Brain microvascular endothelial cell (primary cell): ENCODE results near the gene KCNMA1.
A peak's percentile ranks its signal among the peaks of the same experiment; 100 is the strongest.

Experiments
- DNase-seq: peaks from one replicate; pipeline ENCODE4 v3.0.0-alpha.2; 2020
- H3K27ac ChIP-seq: fragments of 250-450 bp; sonication (Bioruptor Pico); 2 replicates; pipeline ENCODE4 v1.5.1; 2020; ENCODE audit warnings: mild to moderate bottlenecking, moderate library complexity
- H3K27me3 ChIP-seq: fragments of 250-450 bp; sonication (Bioruptor Pico); replicated peaks from 2 replicates; pipeline ENCODE4 v1.5.1; 2020; ENCODE audit warnings: mild to moderate bottlenecking
- H3K36me3 ChIP-seq: fragments of 250-450 bp; sonication (Bioruptor Pico); replicated peaks from 2 replicates; pipeline ENCODE4 v1.5.1; 2020; ENCODE audit warnings: mild to moderate bottlenecking
- H3K4me3 ChIP-seq: 2 replicates; pipeline ENCODE4 v1.5.1; 2011; ENCODE audit warnings: low read depth, mild to moderate bottlenecking, control low read depth, low read length, moderate library complexity
- in situ Hi-C: cut with HindIII; loops from 2 replicates; pipeline ENCODE4 v1.10.0; 2017; ENCODE audit warnings: low sequenced_read_pairs, low pct_ligation_motif_present
- TF ChIP-seq, protein P1 (sequence below): IDR thresholded peaks from 2 replicates; pipeline ENCODE4 v1.5.1; 2011; ENCODE audit warnings: low read depth, mild to moderate bottlenecking, moderate library complexity, low read length, control low read depth, inconsistent platforms; ENCODE audit errors: missing control alignments

The KCNMA1 gene

DNA sequence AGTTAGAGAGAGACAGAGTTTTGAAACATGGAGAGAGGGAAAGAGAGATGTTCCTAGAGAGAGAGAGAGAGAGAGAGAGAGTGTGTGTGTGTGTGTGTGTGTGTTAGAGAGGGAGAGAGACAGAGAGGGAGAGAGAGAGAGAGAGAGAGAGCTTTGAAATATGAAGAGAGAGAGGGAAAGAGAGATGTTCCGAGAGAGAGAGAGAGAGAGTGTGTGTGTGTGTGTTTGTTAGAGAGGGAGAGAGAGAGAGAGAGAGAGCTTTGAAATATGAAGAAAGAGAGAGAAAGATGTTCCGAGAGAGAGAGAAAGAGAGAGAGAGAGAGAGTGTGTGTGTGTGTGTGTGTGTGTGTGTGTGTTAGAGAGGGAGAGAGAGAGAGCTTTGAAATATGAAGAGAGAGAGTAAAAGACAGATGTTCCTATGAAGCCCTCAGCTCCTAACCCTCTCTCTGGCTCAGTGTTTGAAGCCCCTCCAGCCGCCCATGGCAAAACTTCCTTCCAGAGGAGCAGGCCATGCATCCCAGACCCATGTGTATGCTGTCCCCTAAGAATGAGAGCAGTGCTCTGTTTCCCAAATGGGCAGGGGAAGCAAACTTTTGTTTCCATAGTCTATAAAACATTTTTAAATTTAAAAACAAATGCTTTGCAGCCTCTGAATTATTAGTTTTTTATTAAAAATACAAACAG, 130.9 kb downstream of the KCNMA1 start:
- TF ChIP-seq, protein P1, sequence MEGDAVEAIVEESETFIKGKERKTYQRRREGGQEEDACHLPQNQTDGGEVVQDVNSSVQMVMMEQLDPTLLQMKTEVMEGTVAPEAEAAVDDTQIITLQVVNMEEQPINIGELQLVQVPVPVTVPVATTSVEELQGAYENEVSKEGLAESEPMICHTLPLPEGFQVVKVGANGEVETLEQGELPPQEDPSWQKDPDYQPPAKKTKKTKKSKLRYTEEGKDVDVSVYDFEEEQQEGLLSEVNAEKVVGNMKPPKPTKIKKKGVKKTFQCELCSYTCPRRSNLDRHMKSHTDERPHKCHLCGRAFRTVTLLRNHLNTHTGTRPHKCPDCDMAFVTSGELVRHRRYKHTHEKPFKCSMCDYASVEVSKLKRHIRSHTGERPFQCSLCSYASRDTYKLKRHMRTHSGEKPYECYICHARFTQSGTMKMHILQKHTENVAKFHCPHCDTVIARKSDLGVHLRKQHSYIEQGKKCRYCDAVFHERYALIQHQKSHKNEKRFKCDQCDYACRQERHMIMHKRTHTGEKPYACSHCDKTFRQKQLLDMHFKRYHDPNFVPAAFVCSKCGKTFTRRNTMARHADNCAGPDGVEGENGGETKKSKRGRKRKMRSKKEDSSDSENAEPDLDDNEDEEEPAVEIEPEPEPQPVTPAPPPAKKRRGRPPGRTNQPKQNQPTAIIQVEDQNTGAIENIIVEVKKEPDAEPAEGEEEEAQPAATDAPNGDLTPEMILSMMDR: no peak
- in situ Hi-C loops: no loop called here
- DNase-seq: no peak
- H3K4me3 ChIP-seq: no peak overlapping the region
- peak overlapping the region; percentile 81 for H3K27ac ChIP-seq
- no peaks in the 10 kb centered on the region for H3K27me3 ChIP-seq
- H3K36me3 ChIP-seq: no peaks in the 10 kb centered on the region

DNA sequence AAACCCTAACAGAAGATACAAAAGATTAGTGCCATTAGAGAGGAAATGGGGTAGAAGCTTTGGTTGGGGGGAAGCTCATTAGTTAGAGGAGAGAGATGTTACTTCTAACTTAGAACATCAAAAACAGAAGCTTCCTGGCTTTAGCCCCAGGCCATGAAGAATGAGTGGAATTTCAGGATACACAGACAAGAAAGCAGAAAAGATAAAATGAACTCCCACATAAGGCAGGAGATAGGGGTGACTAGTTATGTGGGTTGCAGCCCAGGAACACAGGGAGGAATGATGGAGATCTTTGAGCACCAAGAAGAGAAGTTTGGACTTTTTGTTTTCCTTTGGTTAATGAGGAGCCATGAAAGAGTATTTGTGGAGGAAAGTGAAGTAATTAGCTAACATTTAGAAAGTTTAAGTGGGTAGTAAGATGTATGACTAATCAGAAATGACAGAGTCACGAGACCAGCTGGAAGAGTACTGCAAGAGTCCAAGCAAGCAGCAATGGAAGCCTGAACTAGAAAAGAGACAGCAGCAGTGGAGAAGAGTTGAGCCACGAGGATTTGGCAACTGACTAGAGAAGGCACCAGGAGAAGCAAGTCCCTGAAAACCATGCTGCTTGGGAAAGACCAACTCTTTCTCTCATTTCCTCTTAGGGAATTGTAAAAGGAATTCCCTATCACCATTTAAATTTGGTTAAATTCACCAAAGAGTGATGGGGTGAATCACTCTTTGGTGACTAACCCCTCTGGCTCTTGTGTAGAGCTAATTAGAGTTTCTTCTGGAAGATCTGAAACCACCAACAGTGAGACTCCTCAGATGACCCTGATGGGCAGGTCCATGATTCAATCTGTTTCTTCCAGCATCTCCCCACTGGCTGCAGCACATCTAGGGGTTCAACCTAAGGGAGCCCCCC, 131.9 kb downstream of the KCNMA1 start:
- Histone ChIP-seq H3K27ac (peak overlapping the region; percentile 81), H3K36me3 (no peaks in the 10 kb centered on the region), H3K4me3 (no peak overlapping the region), H3K27me3 (no peaks in the 10 kb centered on the region)
- in situ Hi-C loops: no loop called here
- peak; percentile 75 for DNase-seq
- TF ChIP-seq, protein P1: no peak

DNA sequence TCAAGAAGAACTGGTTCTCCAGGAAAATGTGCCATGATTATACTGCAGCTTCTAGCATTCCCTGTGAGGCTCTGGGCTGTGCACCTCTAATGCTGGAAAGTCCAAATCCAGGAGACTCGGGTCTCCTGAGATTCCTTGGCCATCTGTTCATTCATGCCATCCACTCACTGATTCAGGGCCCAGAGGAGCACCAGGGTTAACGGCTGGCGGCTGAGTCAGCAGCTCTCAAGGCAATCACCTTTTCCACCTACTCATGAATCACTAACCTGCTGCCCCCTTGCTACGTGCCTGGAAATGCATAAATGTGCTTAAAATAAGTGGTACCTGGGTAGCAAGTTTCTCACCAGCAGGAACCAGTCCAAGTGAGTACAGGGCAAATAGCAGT, 132.7 kb downstream of the KCNMA1 start:
- Histone ChIP-seq H3K4me3 (no peak overlapping the region), H3K27me3 (no peaks in the 10 kb centered on the region), H3K36me3 (no peaks in the 10 kb centered on the region), H3K27ac (peak overlapping the region; percentile 81)
- TF ChIP-seq, protein P1: peak; percentile 26
- in situ Hi-C loops: no loop called here
- peak; percentile 18 for DNase-seq

DNA sequence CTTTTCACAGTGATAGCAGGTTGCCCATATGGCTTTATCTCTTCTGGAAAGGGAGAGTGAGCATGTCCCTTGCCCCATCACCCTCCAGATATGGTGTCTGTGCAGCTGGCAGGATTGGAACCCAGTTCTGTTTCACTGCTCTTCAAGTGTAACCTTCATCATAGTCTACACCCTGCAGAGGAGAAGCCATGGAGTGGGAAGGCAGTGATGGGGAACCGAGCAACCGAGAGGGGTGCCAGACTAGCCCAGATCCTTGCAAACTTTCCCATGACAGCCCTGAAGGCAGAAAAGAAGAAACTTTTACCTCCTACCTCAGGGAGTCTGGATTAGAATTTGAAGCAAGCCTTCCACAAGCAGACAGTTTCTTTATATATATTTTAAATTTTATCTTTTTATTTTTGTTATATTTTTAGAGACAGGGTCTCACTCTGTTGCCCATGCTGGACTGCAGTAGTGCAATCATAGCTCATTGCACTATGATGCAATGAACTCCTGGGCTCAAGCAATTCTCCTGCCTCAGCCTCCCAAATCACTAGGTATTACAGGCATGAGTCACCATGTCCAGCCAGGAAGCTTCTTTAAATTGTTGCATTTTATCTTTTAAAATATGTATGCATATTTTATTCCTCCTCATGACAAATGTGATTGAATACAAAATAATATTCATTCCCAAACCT, 133.3 kb downstream of the KCNMA1 start:
- peak; percentile 41 for DNase-seq
- Histone ChIP-seq H3K27ac (peak overlapping the region; percentile 81), H3K4me3 (no peak overlapping the region), H3K36me3 (no peaks in the 10 kb centered on the region), H3K27me3 (no peaks in the 10 kb centered on the region)
- TF ChIP-seq, protein P1: no peak
- in situ Hi-C loops: no loop called here

DNA sequence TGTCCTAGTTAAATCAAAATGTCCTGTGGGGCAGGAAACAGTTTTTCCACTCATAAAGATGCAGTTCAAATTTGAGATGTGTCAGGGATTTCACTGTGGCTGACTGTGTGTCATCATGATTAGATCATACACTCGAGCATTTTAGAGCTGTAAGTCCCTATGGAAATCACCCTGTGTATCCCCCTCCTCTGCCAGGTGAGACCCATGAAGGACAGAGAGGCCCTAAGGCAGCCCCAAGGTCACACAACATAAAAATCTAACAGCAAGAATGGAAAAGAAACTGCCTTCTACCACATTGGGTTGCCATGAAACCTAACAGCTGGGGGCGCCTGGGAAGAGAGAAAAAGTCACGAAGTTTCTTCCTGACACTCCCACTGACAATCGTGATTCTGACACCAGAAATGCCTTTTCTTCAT, 135.8 kb downstream of the KCNMA1 start:
- no peak for DNase-seq
- in situ Hi-C loops: no loop called here
- Histone ChIP-seq H3K27me3 (no peaks in the 10 kb centered on the region), H3K27ac (peak overlapping the region; percentile 67), H3K36me3 (no peaks in the 10 kb centered on the region), H3K4me3 (no peak overlapping the region)
- TF ChIP-seq, protein P1: peak; percentile 12
